ENCODE results near the gene P2RY2. TPM values are rescaled to one million over a fixed set of nuclear protein-coding genes. Genes with fewer than 3 reads are reported as not detected.
A peak's percentile ranks its signal among the peaks of the same experiment; 100 is the strongest.

The P2RY2 gene
- total and polyA plus RNA-seq, 11 donors: 8.5 to 28.3 (median 14.7) TPM

DNA sequence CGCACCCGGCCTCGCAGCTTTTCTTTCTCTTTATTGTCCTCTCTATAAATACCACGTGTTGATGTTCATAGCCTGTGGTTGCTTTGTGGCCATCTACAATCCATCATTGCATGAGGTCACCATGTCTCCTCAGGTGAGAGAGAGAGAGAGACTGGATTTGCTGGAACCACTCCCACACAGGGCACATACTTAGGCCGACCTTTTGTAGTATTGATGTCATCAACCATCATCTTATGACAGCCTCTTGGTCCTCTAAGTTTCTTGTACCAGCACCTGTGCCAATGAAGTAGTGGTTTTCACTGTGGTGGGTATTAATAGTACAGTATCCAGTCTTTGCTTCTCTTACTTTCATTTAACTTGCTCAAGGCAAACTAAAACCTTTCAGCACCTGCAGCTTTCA is 31.2 kb downstream of the P2RY2 start:
- H3K27ac ChIP-seq: no peak overlapping the region
- WGBS, 4 donors: 81 to 89% (median 83%) methylated on average over 5 of the region's 5 CpGs

DNA sequence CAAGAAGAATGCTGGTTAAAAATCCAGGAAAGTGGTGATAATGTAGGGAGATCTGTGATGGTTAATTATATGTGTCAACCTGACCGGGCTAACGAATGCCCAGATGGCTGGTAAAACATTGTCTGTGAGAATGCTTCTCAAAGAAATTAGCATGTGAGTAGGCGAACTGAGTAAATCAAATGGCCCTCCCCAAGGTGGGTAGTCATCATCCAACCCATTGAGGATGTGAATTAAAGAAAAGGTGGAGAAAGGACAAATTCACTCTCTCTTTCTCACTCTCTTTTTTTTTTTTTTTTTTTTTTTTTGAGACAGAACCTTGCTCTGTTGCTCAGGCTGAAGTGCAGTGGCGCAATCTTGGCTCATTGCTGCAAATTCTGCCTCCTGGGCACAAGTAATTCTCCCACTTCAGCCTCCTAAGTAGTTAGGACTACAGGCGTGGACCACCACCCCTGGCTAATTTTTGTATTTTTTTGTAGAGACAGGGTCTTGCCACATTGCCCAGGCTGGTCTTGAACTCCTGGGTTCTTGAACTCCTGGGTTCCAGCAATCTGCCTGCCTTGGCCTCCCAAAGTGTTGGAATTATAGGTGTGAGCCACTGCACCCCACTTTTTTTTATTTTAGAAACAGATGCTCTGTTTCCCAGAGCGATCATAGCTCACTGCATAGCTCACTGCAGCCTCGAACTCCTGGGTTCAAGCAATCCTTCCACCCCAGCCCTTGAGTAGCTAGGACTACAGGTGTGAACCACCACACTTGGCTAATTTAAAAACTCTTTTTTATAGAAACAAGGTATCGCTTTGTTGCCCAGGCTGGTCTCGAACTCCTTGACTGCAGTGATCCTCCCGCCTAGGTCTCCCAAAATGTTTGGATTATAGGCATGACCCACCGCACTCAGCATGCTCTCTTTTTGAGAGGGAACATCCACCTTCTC is 32.0 kb downstream of the P2RY2 start:
- no peak overlapping the region for H3K4me3 ChIP-seq
- H3K9me3 ChIP-seq: no peaks in the 10 kb centered on the region
- H3K27me3 ChIP-seq: no peaks in the 10 kb centered on the region
- DNase-seq (no peak), ATAC-seq (no peak)
- H3K27ac ChIP-seq: no peak overlapping the region
- no peaks in the 10 kb centered on the region for H3K36me3 ChIP-seq
- 94% methylated on average over 11 of the region's 11 CpGs for WGBS, 4 donors
- TF ChIP-seq, protein P1, sequence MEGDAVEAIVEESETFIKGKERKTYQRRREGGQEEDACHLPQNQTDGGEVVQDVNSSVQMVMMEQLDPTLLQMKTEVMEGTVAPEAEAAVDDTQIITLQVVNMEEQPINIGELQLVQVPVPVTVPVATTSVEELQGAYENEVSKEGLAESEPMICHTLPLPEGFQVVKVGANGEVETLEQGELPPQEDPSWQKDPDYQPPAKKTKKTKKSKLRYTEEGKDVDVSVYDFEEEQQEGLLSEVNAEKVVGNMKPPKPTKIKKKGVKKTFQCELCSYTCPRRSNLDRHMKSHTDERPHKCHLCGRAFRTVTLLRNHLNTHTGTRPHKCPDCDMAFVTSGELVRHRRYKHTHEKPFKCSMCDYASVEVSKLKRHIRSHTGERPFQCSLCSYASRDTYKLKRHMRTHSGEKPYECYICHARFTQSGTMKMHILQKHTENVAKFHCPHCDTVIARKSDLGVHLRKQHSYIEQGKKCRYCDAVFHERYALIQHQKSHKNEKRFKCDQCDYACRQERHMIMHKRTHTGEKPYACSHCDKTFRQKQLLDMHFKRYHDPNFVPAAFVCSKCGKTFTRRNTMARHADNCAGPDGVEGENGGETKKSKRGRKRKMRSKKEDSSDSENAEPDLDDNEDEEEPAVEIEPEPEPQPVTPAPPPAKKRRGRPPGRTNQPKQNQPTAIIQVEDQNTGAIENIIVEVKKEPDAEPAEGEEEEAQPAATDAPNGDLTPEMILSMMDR (IDR thresholded peaks at IDR 0.05): no peak
- no peak for TF ChIP-seq POLR2A (IDR thresholded peaks at IDR 0.05)
- peaks cover 0 to 3% (median 0%) of the 10 kb centered on the region in 12 donors for H3K4me1 ChIP-seq
- intact Hi-C loops (cut with DNase I): loop anchor here in 3 of 10 donors (5.0 to 10.0 kb wide), 4 partner anchors 37 to 525 kb away; no protein-coding TSS in a partner anchor

More for the DNA sequence above, 31.2 kb downstream of the P2RY2 start:
- H3K4me3 ChIP-seq: no peak overlapping the region
- no peaks in the 10 kb centered on the region for H3K36me3 ChIP-seq
- H3K9me3 ChIP-seq: no peaks in the 10 kb centered on the region
- ATAC-seq (peak in 2 of 4 donors; percentile 24 to 54), DNase-seq (no peak)
- no peaks in the 10 kb centered on the region for H3K27me3 ChIP-seq
- TF ChIP-seq POLR2A (IDR thresholded peaks at IDR 0.05): no peak
- TF ChIP-seq, protein P1 (IDR thresholded peaks at IDR 0.05): no peak
- peaks cover 0 to 3% (median 0%) of the 10 kb centered on the region in 12 donors for H3K4me1 ChIP-seq
- intact Hi-C loops (cut with DNase I): loop anchor here in 3 of 10 donors (5.0 to 10.0 kb wide), 4 partner anchors 38 to 525 kb away; no protein-coding TSS in a partner anchor

DNA sequence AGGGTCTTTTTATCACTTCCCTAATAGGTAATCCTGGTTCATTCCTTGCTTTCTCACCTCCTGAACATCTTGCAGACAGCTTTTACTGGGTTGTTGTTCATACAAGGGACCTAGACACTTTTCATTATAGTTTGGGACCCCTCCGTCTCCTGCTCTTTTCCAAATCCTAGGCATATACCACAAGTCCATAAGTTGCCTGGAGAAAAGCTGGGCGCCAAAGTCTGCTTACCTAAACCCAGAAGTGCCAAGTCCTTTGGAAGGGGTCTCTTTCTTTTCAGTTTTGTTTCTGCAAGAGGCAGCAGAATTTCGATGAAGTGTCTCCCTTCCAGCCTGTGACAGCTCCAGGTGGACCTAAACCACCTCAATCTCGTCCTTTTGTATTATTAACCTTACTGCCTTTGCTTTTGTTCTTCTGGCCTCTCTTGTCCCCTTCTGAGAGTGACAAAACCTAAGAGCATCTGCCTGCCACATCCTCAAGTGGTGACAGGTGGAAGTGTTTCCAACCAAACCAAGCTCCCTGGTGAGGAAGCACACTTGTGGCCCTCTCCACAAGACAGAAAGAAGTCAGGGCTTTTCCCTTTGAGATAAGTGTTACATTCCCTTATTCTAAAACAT is 34.6 kb downstream of the P2RY2 start:
- no peak for ATAC-seq
- intact Hi-C loops (cut with DNase I): no loop called here
- DNase-seq: peak in 1 of 5 donors; percentile 2

More for the DNA sequence above, 34.6 kb downstream of the P2RY2 start:
- Histone ChIP-seq H3K27ac (no peak overlapping the region), H3K9me3 (no peaks in the 10 kb centered on the region), H3K4me3 (no peak overlapping the region), H3K27me3 (no peaks in the 10 kb centered on the region), H3K4me1 (peaks cover 0 to 9% (median 5%) of the 10 kb centered on the region in 12 donors), H3K36me3 (no peaks in the 10 kb centered on the region)
- WGBS, 4 donors: 59 to 81% (median 77%) methylated on average over 4 of the region's 4 CpGs
- TF ChIP-seq, protein P1 (IDR thresholded peaks at IDR 0.05): no peak
- TF ChIP-seq POLR2A (IDR thresholded peaks at IDR 0.05): no peak

All from heart left ventricle (tissue), 16 donors.